ENCODE measurements around the gene FGD2.

The FGD2 gene

GRCh38 chr6:36973190-36973589, 32.3 kb upstream of the FGD2 start:
- Histone ChIP-seq H3K79me2 (ENCODE audit: insufficient read depth, low read length) (peaks cover 13% of the 10 kb centered on the region; the same call in 1 of the 2 replicates), H4K20me1 (ENCODE audit: insufficient read depth, low read length, poor library complexity, severe bottlenecking) (no peaks in the 10 kb centered on the region), H3K4me3 (ENCODE audit: low read length, poor library complexity, severe bottlenecking) (no peak overlapping the region), H3K9ac (ENCODE audit: low read depth, low read length, poor library complexity, severe bottlenecking) (no peak overlapping the region), H3K4me1 (ENCODE audit: insufficient read depth, low read length, poor library complexity, severe bottlenecking) (no peaks in the 10 kb centered on the region), H3K9me3 (ENCODE audit: insufficient read depth, low read depth, low read length) (no peaks in the 10 kb centered on the region), H2AFZ (ENCODE audit: low read length) (no peak overlapping the region), H3K36me3 (ENCODE audit: insufficient read depth, low read length) (peaks cover 100% of the 10 kb centered on the region), H3F3A (ENCODE audit: low read depth) (no peaks in the 10 kb centered on the region), H3K27me3 (ENCODE audit: insufficient read depth, low read length, poor library complexity, severe bottlenecking) (no peaks in the 10 kb centered on the region), H3K9me2 (replicated peaks; ENCODE audit: low read depth, low read length) (no peaks in the 10 kb centered on the region), H3K4me2 (ENCODE audit: low read depth, low read length, poor library complexity, severe bottlenecking) (no peak overlapping the region)
- TF ChIP-seq CTCF (conservative IDR thresholded peaks at IDR 0.05; ENCODE audit: low read length) (no peak), EZH2phosphoT487 (IDR thresholded peaks at IDR 0.05; ENCODE audit: borderline replicate concordance) (no peak)

GRCh38 chr6:36973647-36974046, 31.8 kb upstream of the FGD2 start:
- Histone ChIP-seq H2AFZ (ENCODE audit: low read length) (no peak overlapping the region), H3K4me1 (ENCODE audit: insufficient read depth, low read length, poor library complexity, severe bottlenecking) (peaks cover 1% of the 10 kb centered on the region), H3K4me2 (ENCODE audit: low read depth, low read length, poor library complexity, severe bottlenecking) (no peak overlapping the region), H3K27me3 (ENCODE audit: insufficient read depth, low read length, poor library complexity, severe bottlenecking) (no peaks in the 10 kb centered on the region), H3K36me3 (ENCODE audit: insufficient read depth, low read length) (peaks cover 100% of the 10 kb centered on the region), H3F3A (ENCODE audit: low read depth) (no peaks in the 10 kb centered on the region), H3K9me2 (replicated peaks; ENCODE audit: low read depth, low read length) (no peaks in the 10 kb centered on the region), H3K9ac (ENCODE audit: low read depth, low read length, poor library complexity, severe bottlenecking) (no peak overlapping the region), H4K20me1 (ENCODE audit: insufficient read depth, low read length, poor library complexity, severe bottlenecking) (no peaks in the 10 kb centered on the region), H3K9me3 (ENCODE audit: insufficient read depth, low read depth, low read length) (no peaks in the 10 kb centered on the region), H3K79me2 (ENCODE audit: insufficient read depth, low read length) (peaks cover 18% of the 10 kb centered on the region), H3K4me3 (ENCODE audit: low read length, poor library complexity, severe bottlenecking) (no peak overlapping the region)
- TF ChIP-seq CTCF (conservative IDR thresholded peaks at IDR 0.05; ENCODE audit: low read length) (no peak), EZH2phosphoT487 (IDR thresholded peaks at IDR 0.05; ENCODE audit: borderline replicate concordance) (no peak)

GRCh38 chr6:36975231-36976006, 30.0 kb upstream of the FGD2 start:
- H3K4me3 ChIP-seq (ENCODE audit: low read length, poor library complexity, severe bottlenecking), result no peak overlapping the region
- H3K9me2 ChIP-seq (replicated peaks; ENCODE audit: low read depth, low read length), result no peaks in the 10 kb centered on the region
- H3K79me2 ChIP-seq (ENCODE audit: insufficient read depth, low read length), result peaks cover 35% of the 10 kb centered on the region
- peaks cover 83% of the 10 kb centered on the region for H3K36me3 ChIP-seq (ENCODE audit: insufficient read depth, low read length)
- H3K27me3 ChIP-seq (ENCODE audit: insufficient read depth, low read length, poor library complexity, severe bottlenecking), result no peaks in the 10 kb centered on the region
- H3K9me3 ChIP-seq (ENCODE audit: insufficient read depth, low read depth, low read length), result no peaks in the 10 kb centered on the region
- no peak overlapping the region for H3K4me2 ChIP-seq (ENCODE audit: low read depth, low read length, poor library complexity, severe bottlenecking)
- H3F3A ChIP-seq (ENCODE audit: low read depth), result no peaks in the 10 kb centered on the region; the same call in 1 of the 2 replicates
- no peak overlapping the region for H3K9ac ChIP-seq (ENCODE audit: low read depth, low read length, poor library complexity, severe bottlenecking)
- TF ChIP-seq CTCF (conservative IDR thresholded peaks at IDR 0.05; ENCODE audit: low read length), result no peak
- no peak for TF ChIP-seq EZH2phosphoT487 (IDR thresholded peaks at IDR 0.05; ENCODE audit: borderline replicate concordance)
- H3K4me1 ChIP-seq (ENCODE audit: insufficient read depth, low read length, poor library complexity, severe bottlenecking), result peaks cover 8% of the 10 kb centered on the region
- H4K20me1 ChIP-seq (ENCODE audit: insufficient read depth, low read length, poor library complexity, severe bottlenecking), result peaks cover 17% of the 10 kb centered on the region
- no peak overlapping the region for H2AFZ ChIP-seq (ENCODE audit: low read length)

All from Loucy (cell line).